HL-60 (cell line): ENCODE data around the gene CLCA1.
"Not testable (repeated sequence)": the region's sequence is repeated elsewhere in the genome, so short reads cannot be mapped to it uniquely, and the experiment has no call there.

Source experiments
- DNase-seq, 2 experiments: peaks; one replicate each; pipeline ENCODE4 v3.0.0-alpha.2; 2010 to 2020; ENCODE audit warnings: low read depth in 1 of 2, low spot score in 1 of 2
- H3K27ac ChIP-seq: fragments of 250-450 bp; sonication (Bioruptor Pico); replicated peaks from 2 replicates; pipeline ENCODE4 v1.5.1; 2020; ENCODE audit warnings: mild to moderate bottlenecking, moderate library complexity
- H3K27me3 ChIP-seq: fragments of 250-450 bp; sonication (Bioruptor Pico); 2 replicates; pipeline ENCODE4 v1.5.1; 2021; ENCODE audit warnings: mild to moderate bottlenecking, moderate library complexity; ENCODE audit not compliant: insufficient read depth, poor library complexity, severe bottlenecking
- H3K4me3 ChIP-seq: replicated peaks from 2 replicates; pipeline ENCODE4 v1.5.1; 2011; ENCODE audit warnings: mild to moderate bottlenecking, control low read depth, low read length; ENCODE audit not compliant: insufficient read depth
- GABPA ChIP-seq: IDR thresholded peaks from 2 replicates; pipeline ENCODE4 v1.6.1; 2012; ENCODE audit warnings: low read depth
- POLR2AphosphoS5 ChIP-seq: IDR thresholded peaks from 2 replicates; pipeline ENCODE4 v1.6.1; 2012; ENCODE audit warnings: low read depth
- REST ChIP-seq: IDR thresholded peaks from 2 replicates; pipeline ENCODE4 v1.6.1; 2012; ENCODE audit warnings: low read depth; ENCODE audit not compliant: insufficient replicate concordance
- SPI1 ChIP-seq: IDR thresholded peaks from 2 replicates; pipeline ENCODE4 v1.6.1; 2012; ENCODE audit warnings: low read depth, mild to moderate bottlenecking, borderline replicate concordance
- TF ChIP-seq, protein P1 (sequence below): IDR thresholded peaks from one replicate; pipeline ENCODE4 v1.5.1; 2011; ENCODE audit warnings: low read length, control low read depth, inconsistent platforms; ENCODE audit not compliant: insufficient read depth

CLCA1 gene

GRCh38 chr1:86500714-86501113, 32.0 kb downstream of the CLCA1 start:
- Histone ChIP-seq H3K27me3 (no peaks in the 10 kb centered on the region), H3K27ac (no peak overlapping the region), H3K4me3 (no peak overlapping the region)
- DNase-seq, result no peak
- TF ChIP-seq, protein P1, sequence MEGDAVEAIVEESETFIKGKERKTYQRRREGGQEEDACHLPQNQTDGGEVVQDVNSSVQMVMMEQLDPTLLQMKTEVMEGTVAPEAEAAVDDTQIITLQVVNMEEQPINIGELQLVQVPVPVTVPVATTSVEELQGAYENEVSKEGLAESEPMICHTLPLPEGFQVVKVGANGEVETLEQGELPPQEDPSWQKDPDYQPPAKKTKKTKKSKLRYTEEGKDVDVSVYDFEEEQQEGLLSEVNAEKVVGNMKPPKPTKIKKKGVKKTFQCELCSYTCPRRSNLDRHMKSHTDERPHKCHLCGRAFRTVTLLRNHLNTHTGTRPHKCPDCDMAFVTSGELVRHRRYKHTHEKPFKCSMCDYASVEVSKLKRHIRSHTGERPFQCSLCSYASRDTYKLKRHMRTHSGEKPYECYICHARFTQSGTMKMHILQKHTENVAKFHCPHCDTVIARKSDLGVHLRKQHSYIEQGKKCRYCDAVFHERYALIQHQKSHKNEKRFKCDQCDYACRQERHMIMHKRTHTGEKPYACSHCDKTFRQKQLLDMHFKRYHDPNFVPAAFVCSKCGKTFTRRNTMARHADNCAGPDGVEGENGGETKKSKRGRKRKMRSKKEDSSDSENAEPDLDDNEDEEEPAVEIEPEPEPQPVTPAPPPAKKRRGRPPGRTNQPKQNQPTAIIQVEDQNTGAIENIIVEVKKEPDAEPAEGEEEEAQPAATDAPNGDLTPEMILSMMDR, result no peak
- TF ChIP-seq REST, result no peak
- TF ChIP-seq SPI1, result no peak
- no peak for TF ChIP-seq POLR2AphosphoS5
- no peak for TF ChIP-seq GABPA

DNA sequence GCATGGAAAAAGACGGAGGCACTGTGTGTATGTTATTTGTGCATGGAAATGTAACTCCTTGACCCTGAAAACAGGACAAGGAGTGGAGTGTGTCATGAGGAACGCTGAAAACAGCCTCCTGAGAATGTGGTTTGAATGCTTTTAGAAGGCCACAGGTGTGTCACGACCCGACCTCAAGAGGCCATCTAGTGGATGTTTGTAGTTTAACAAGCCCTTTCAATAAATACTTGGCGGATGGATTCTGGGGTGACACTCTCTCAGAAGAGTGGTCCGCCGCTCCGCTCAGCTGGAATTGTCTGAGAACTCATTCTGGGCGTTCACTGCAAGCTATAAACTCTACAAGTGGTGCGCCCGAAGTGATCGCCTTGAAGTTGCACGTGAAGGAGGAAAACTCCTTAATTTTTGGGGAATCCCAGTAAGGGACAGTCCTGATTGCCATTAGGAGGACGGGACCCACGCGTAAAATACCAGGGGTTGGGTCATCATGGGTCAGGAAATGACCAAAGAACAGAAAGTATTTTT, 33.5 kb downstream of the CLCA1 start:
- H3K27me3 ChIP-seq, H3K4me3 ChIP-seq, H3K27ac ChIP-seq: not testable (repeated sequence)
- DNase-seq, result peak in 1 of 2 experiments; percentile 13

- no peak overlapping the region for H3K4me3 ChIP-seq
- no peak for DNase-seq
- H3K27ac ChIP-seq, result no peak overlapping the region
- TF ChIP-seq GABPA (no peak), POLR2AphosphoS5 (no peak), REST (no peak)
- TF ChIP-seq, protein P1, result no peak
- no peaks in the 10 kb centered on the region for H3K27me3 ChIP-seq
Observed at GRCh38 chr1:86502721-86503405, 34.1 kb downstream of the CLCA1 start.

GRCh38 chr1:86503406-86504136, 34.8 kb downstream of the CLCA1 start:
- no peak for TF ChIP-seq GABPA
- no peak for TF ChIP-seq POLR2AphosphoS5
- no peak for TF ChIP-seq SPI1
- TF ChIP-seq, protein P1, result no peak
- no peak for TF ChIP-seq REST
- Histone ChIP-seq H3K4me3 (no peak overlapping the region), H3K27ac (no peak overlapping the region), H3K27me3 (no peaks in the 10 kb centered on the region)
- DNase-seq, result no peak
